SH-SY5Y (cell line): ENCODE measurements around the gene GIGYF2.

ENCODE experiments used
- GATA2 ChIP-seq: IDR thresholded peaks from 2 replicates; pipeline ENCODE4 v1.6.1; 2011; ENCODE audit warnings: mild to moderate bottlenecking, low read depth, low read length
- GATA3 ChIP-seq: IDR thresholded peaks from 2 replicates; pipeline ENCODE4 v1.6.1; 2011; ENCODE audit warnings: low read depth, mild to moderate bottlenecking, low read length, moderate library complexity

DNA sequence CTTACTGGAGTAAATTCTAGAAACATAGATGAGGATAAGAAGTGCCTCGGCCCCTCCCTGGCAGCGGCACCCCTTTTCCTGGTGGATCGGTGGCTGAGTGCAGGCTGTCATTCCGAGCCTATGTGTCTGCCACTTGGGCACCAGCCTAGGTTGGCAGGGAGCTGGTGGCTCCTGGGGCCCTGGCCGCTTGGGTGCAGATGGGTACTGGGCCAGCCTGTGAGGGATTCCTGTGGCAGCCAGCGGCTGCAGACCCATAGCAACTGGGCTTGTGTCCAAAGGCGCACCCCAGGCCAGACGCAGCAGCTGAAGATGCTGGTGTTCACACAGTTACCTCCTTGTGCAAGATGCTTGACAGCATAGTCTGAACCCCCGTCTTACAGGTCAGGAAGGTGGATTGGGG lies 175.7 kb downstream of the GIGYF2 start:
- no peak for TF ChIP-seq GATA2
- no peak for TF ChIP-seq GATA3
